ENCODE results near the gene SLAMF6.

DNA sequence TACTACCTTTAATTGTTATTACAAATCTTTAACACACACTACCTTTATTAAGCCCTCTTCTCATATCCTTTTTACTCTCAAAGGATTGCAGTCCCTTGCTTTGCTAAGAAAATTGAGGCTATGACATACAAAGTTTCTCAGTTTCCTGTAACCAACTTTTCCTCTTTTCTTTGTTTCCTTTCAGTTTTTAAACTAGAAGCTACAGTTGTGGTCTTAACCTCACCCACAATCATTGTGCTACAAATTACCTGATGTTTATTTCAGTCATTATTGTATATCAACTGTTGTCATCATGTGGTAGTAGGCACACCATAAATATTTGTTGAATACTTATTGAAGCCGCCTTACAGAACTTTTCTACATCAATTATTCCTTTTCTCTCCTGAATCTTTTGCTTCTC, 51.8 kb downstream of the SLAMF6 start:
- TF ChIP-seq CTCF (IDR thresholded peaks at IDR 0.05; ENCODE audit: insufficient read depth, low read length, poor library complexity, severe bottlenecking): no peak
- TF ChIP-seq EZH2phosphoT487 (conservative IDR thresholded peaks at IDR 0.05; ENCODE audit: low read length): no peak
